ENCODE results near the gene KIF20B.

KIF20B gene

GRCh38 chr10:89701242-89702120, at the start of gene KIF20B:
KIF20B (plus strand) TSS chr10:89701590; CDS start chr10:89705295, 3,705 bp downstream.
- peak; percentile 96 for DNase-seq

GRCh38 chr10:89651916-89652573, 49.3 kb upstream of the KIF20B start:
- no peak for DNase-seq

GRCh38 chr10:89652806-89653370, 48.5 kb upstream of the KIF20B start:
- DNase-seq: no peak

- no peak for DNase-seq
Observed at GRCh38 chr10:89653410-89653869, 48.0 kb upstream of the KIF20B start.

GRCh38 chr10:89655722-89656121, 45.7 kb upstream of the KIF20B start:
- no peak for DNase-seq

- no peak for DNase-seq
Observed at GRCh38 chr10:89657302-89657701, 44.1 kb upstream of the KIF20B start.

GRCh38 chr10:89659143-89660131, 42.0 kb upstream of the KIF20B start:
- DNase-seq: no peak

GRCh38 chr10:89662596-89662995, 38.8 kb upstream of the KIF20B start:
- DNase-seq: no peak

- DNase-seq: no peak
Observed at GRCh38 chr10:89663144-89663543, 38.2 kb upstream of the KIF20B start.

GRCh38 chr10:89664203-89664602, 37.2 kb upstream of the KIF20B start:
- DNase-seq: no peak

GRCh38 chr10:89665302-89665701, 36.1 kb upstream of the KIF20B start:
- no peak for DNase-seq

- DNase-seq: no peak
Observed at GRCh38 chr10:89666138-89666537, 35.3 kb upstream of the KIF20B start.

GRCh38 chr10:89668386-89669071, 32.9 kb upstream of the KIF20B start:
- DNase-seq: no peak

- no peak for DNase-seq
Observed at GRCh38 chr10:89669985-89670384, 31.4 kb upstream of the KIF20B start.

GRCh38 chr10:89670926-89671325, 30.5 kb upstream of the KIF20B start:
- no peak for DNase-seq

- DNase-seq: no peak
Observed at GRCh38 chr10:89677341-89677740, 24.0 kb upstream of the KIF20B start.

- DNase-seq: no peak
Observed at GRCh38 chr10:89679986-89680385, 21.4 kb upstream of the KIF20B start.

GRCh38 chr10:89683883-89684282, 17.5 kb upstream of the KIF20B start:
- DNase-seq: no peak

GRCh38 chr10:89684604-89685003, 16.8 kb upstream of the KIF20B start:
- DNase-seq: no peak

- DNase-seq: no peak
Observed at GRCh38 chr10:89685936-89686335, 15.5 kb upstream of the KIF20B start.

GRCh38 chr10:89690027-89690426, 11.4 kb upstream of the KIF20B start:
- no peak for DNase-seq

GRCh38 chr10:89692416-89692815, 9.0 kb upstream of the KIF20B start:
- DNase-seq: no peak

Measured in stimulated activated CD4-positive, alpha-beta T cell treated with anti-CD3 and anti-CD28 coated beads, Interleukin-4, amount 100 ng/mL, for 24 hours (primary cell).